PC-3 (cell line): Measurements from ENCODE around the gene FOXP1.

Experiments used
- CTCF ChIP-seq: fragments of 300-600 bp; sonication (generic); conservative IDR thresholded peaks from 2 replicates; pipeline ENCODE4 v1.5.1; 2017; ENCODE audit warnings: antibody characterized with exemption, low read depth, mild to moderate bottlenecking, low read length
- EZH2 ChIP-seq: fragments of 300-600 bp; sonication (generic); IDR thresholded peaks from one replicate; pipeline ENCODE4 v1.6.1; 2017; ENCODE audit warnings: antibody characterized with exemption, mild to moderate bottlenecking, low read length; ENCODE audit not compliant: unreplicated experiment
- EZH2phosphoT487 ChIP-seq: fragments of 300-600 bp; sonication (generic); IDR thresholded peaks from 2 replicates; pipeline ENCODE4 v1.6.1; 2018; ENCODE audit warnings: mild to moderate bottlenecking, antibody characterized with exemption, low read length, borderline replicate concordance

GRCh38 chr3:71402911-71403310 is 180.6 kb downstream of the FOXP1 start:
- no peak for TF ChIP-seq EZH2
- no peak for TF ChIP-seq EZH2phosphoT487
- no peak for TF ChIP-seq CTCF
